CD14-positive monocyte (primary cell): ENCODE measurements around the gene KIAA1328. TPM values are rescaled to one million over a fixed set of nuclear protein-coding genes. Genes with fewer than 3 reads are reported as not detected.

Experiments used
- DNase-seq, 3 donors: peaks; one replicate each; pipeline ENCODE4 v3.0.0-alpha.2; 2011 to 2022
- H2AFZ ChIP-seq: 2 replicates; pipeline ENCODE4 v1.6.0; 2012; ENCODE audit warnings: mild to moderate bottlenecking, low read depth, low read length, inconsistent platforms; ENCODE audit not compliant: insufficient read depth, poor library complexity, severe bottlenecking
- H3K27ac ChIP-seq, 2 donors: 1 replicate in 1 of 2; 2 replicates in 1 of 2; pipeline ENCODE4 v1.5.1; 2012 to 2013; ENCODE audit warnings: low read length in 2 of 2, control low read depth in 1 of 2, inconsistent platforms in 1 of 2, low read depth in 1 of 2, mild to moderate bottlenecking in 1 of 2
- H3K27me3 ChIP-seq, 2 donors: one replicate each; pipeline versions ENCODE4 v1.6.0 to v1.6.1; 2011 to 2013; ENCODE audit warnings: low read length in 2 of 2; ENCODE audit not compliant: control insufficient read depth in 2 of 2, insufficient read depth in 2 of 2
- H3K36me3 ChIP-seq, 2 donors: replicated peaks in 1 of 2; 1 replicate in 1 of 2; 2 replicates in 1 of 2; pipeline versions ENCODE4 v1.5.1 to v1.6.1; 2012 to 2013; ENCODE audit warnings: low read length in 2 of 2, control low read depth in 1 of 2, inconsistent platforms in 1 of 2, mild to moderate bottlenecking in 1 of 2; ENCODE audit not compliant: insufficient read depth in 2 of 2, control insufficient read depth in 1 of 2
- H3K4me1 ChIP-seq, 2 donors: 1 replicate in 1 of 2; 2 replicates in 1 of 2; pipeline versions ENCODE4 v1.5.1 to v1.6.1; 2012 to 2013; ENCODE audit warnings: low read length in 2 of 2, control low read depth in 1 of 2, inconsistent platforms in 1 of 2, mild to moderate bottlenecking in 1 of 2, moderate library complexity in 1 of 2; ENCODE audit not compliant: insufficient read depth in 2 of 2, control insufficient read depth in 1 of 2
- H3K4me2 ChIP-seq: replicated peaks from 2 replicates; pipeline ENCODE3; 2012; ENCODE audit warnings: low read length, moderate library complexity, mild to moderate bottlenecking; ENCODE audit not compliant: poor library complexity, severe bottlenecking; ENCODE audit errors: extremely low read depth
- H3K4me3 ChIP-seq, 3 experiments: fragments of 200-600 bp in 1 of 3; sonication (generic) in 1 of 3; replicated peaks in 1 of 3; 1 replicate in 2 of 3; 2 replicates in 1 of 3; pipeline ENCODE4 v1.5.1; 2011 to 2013; ENCODE audit warnings: low read length in 3 of 3, mild to moderate bottlenecking in 3 of 3, control low read depth in 2 of 3, low read depth in 2 of 3, inconsistent platforms in 1 of 3, moderate library complexity in 1 of 3
- H3K79me2 ChIP-seq: 2 replicates; pipeline ENCODE4 v1.6.0; 2012; ENCODE audit warnings: mild to moderate bottlenecking, control low read depth, inconsistent platforms, low read length, moderate library complexity; ENCODE audit not compliant: insufficient read depth
- H3K9ac ChIP-seq: 2 replicates; pipeline ENCODE4 v1.6.0; 2017; ENCODE audit warnings: low read length, mild to moderate bottlenecking; ENCODE audit not compliant: insufficient read depth, poor library complexity, severe bottlenecking
- H3K9me3 ChIP-seq, 2 donors: replicated peaks in 1 of 2; 1 replicate in 1 of 2; 2 replicates in 1 of 2; pipeline versions ENCODE4 v1.5.1 to v1.6.1; 2012 to 2013; ENCODE audit warnings: low read length in 2 of 2, control low read depth in 1 of 2; ENCODE audit not compliant: control insufficient read depth in 1 of 2, insufficient read depth in 1 of 2
- H4K20me1 ChIP-seq: 2 replicates; pipeline ENCODE4 v1.6.0; 2012; ENCODE audit warnings: mild to moderate bottlenecking, low read length, control low read depth, moderate library complexity; ENCODE audit not compliant: insufficient read depth
- H3K27ac Mint-ChIP-seq, 7 donors: one replicate each; pipeline ENCODE4 v1.8.0; 2020; ENCODE audit warnings: mild to moderate bottlenecking in 7 of 7, mixed read lengths in 7 of 7, moderate library complexity in 6 of 7, inconsistent platforms in 2 of 7
- H3K27me3 Mint-ChIP-seq, 3 donors: one replicate each; pipeline ENCODE4 v1.8.0; 2021 to 2022; ENCODE audit warnings: low read depth in 3 of 3, mild to moderate bottlenecking in 3 of 3, mixed read lengths in 3 of 3, moderate library complexity in 3 of 3, inconsistent platforms in 1 of 3
- H3K36me3 Mint-ChIP-seq, 2 donors: one replicate each; pipeline ENCODE4 v1.8.0; 2020; ENCODE audit warnings: mixed read lengths in 2 of 2, inconsistent platforms in 1 of 2, mild to moderate bottlenecking in 1 of 2
- H3K4me1 Mint-ChIP-seq: one replicate; pipeline ENCODE4 v1.8.0; 2020; ENCODE audit warnings: mild to moderate bottlenecking, mixed read lengths
- H3K4me3 Mint-ChIP-seq, 2 donors: one replicate each; pipeline ENCODE4 v1.8.0; 2020; ENCODE audit warnings: mild to moderate bottlenecking in 2 of 2, mixed read lengths in 2 of 2, moderate library complexity in 1 of 2
- H3K9me3 Mint-ChIP-seq, 7 donors: one replicate each; pipeline ENCODE4 v1.8.0; 2020 to 2022; ENCODE audit warnings: mixed read lengths in 7 of 7, mild to moderate bottlenecking in 6 of 7, moderate library complexity in 6 of 7, inconsistent platforms in 2 of 7
- CTCF ChIP-seq: fragments of 200-600 bp; IDR thresholded peaks from one replicate; pipeline ENCODE4 v1.8.0; 2022; ENCODE audit warnings: antibody characterized with exemption, mild to moderate bottlenecking
- WGBS: methylation state at CpG from one replicate; pipeline ENCODE4 v1.1.5; 2013; ENCODE audit warnings: missing lambda C conversion rate; ENCODE audit not compliant: insufficient coverage; 5-methylcytosine and 5-hydroxymethylcytosine counted together
- intact Hi-C, 2 donors: fragments of 100-400 bp; cut with micrococcal nuclease; formaldehyde crosslinking; loops; one replicate each; pipeline versions ENCODE4 v1.15.0 to v1.15.1; 2023
- polyA plus RNA-seq, 3 donors: library from polyadenylated mRNA; depleted of rRNA in 1 of 3; unstranded in 2 of 3; stranded (reverse) in 1 of 3; fragments of 300-500 nt in 2 of 3; fragments of >200 nt in 1 of 3; fragmentation: Illumina TruSeq in 2 of 3; gene quantifications; 1 replicate in 2 of 3; 2 replicates in 1 of 3; pipeline ENCODE4 v1.2.3, GENCODE V29; 2012 to 2021

Gene KIAA1328
- polyA plus RNA-seq, 3 donors: 3.7 to 3.9 (median 3.8) TPM

- TF ChIP-seq CTCF: no peak
- WGBS: no CpG with 5 or more reads among the region's 5 CpGs
Measured at GRCh38 chr18:36893227-36893626, 64.3 kb downstream of the KIAA1328 start.

GRCh38 chr18:36895606-36896005 lies 66.7 kb downstream of the KIAA1328 start:
- H3K4me3 Mint-ChIP-seq: no peak overlapping the region
- Histone ChIP-seq H3K4me3 (no peak overlapping the region), H3K27ac (no peak overlapping the region), H3K9me3 (no peaks in the 10 kb centered on the region), H3K4me1 (no peaks in the 10 kb centered on the region), H3K9ac (no peak overlapping the region), H2AFZ (no peak overlapping the region), H3K4me2 (no peak overlapping the region), H4K20me1 (no peaks in the 10 kb centered on the region), H3K27me3 (no peaks in the 10 kb centered on the region), H3K79me2 (no peaks in the 10 kb centered on the region), H3K36me3 (no peaks in the 10 kb centered on the region)
- no peaks in the 10 kb centered on the region for H3K4me1 Mint-ChIP-seq
- no peak overlapping the region for H3K27ac Mint-ChIP-seq
- TF ChIP-seq CTCF: no peak
- intact Hi-C loops: no loop called here
- H3K9me3 Mint-ChIP-seq: peaks cover 0 to 4% (median 0%) of the 10 kb centered on the region in 7 donors
- DNase-seq: no peak
- peaks cover 4 to 7% of the 10 kb centered on the region in 2 donors for H3K36me3 Mint-ChIP-seq
- WGBS: no CpG with 5 or more reads among the region's 4 CpGs
- H3K27me3 Mint-ChIP-seq: peaks cover 0 to 2% (median 0%) of the 10 kb centered on the region in 3 donors

More at GRCh38 chr18:36893227-36893626, 64.3 kb downstream of the KIAA1328 start:
- Mint-ChIP-seq H3K4me3 (no peak overlapping the region), H3K4me1 (no peaks in the 10 kb centered on the region), H3K9me3 (no peaks in the 10 kb centered on the region), H3K36me3 (peaks cover 6 to 7% of the 10 kb centered on the region in 2 donors), H3K27me3 (no peaks in the 10 kb centered on the region), H3K27ac (no peak overlapping the region)
- Histone ChIP-seq H3K9ac (no peak overlapping the region), H3K9me3 (no peaks in the 10 kb centered on the region), H3K27ac (no peak overlapping the region), H3K4me3 (no peak overlapping the region), H3K27me3 (no peaks in the 10 kb centered on the region), H3K4me1 (no peaks in the 10 kb centered on the region), H4K20me1 (no peaks in the 10 kb centered on the region), H3K36me3 (no peaks in the 10 kb centered on the region), H2AFZ (no peak overlapping the region), H3K4me2 (no peak overlapping the region), H3K79me2 (no peaks in the 10 kb centered on the region)
- no peak for DNase-seq
- intact Hi-C loops: no loop called here
